GM19468 (cell line): ENCODE data around the gene AKAP13.

ENCODE experiments used
- ATAC-seq: cut with Tn5 transposase; IDR thresholded peaks from one replicate; pipeline ENCODE4 v1.9.1; 2021; ENCODE audit warnings: mild to moderate bottlenecking, moderate library complexity, moderate number of reproducible peaks; ENCODE audit not compliant: unreplicated experiment; ENCODE audit errors: extremely low read depth

Gene AKAP13

GRCh38 chr15:85684174-85684710, 303.8 kb downstream of the AKAP13 start:
- no peak for ATAC-seq

DNA sequence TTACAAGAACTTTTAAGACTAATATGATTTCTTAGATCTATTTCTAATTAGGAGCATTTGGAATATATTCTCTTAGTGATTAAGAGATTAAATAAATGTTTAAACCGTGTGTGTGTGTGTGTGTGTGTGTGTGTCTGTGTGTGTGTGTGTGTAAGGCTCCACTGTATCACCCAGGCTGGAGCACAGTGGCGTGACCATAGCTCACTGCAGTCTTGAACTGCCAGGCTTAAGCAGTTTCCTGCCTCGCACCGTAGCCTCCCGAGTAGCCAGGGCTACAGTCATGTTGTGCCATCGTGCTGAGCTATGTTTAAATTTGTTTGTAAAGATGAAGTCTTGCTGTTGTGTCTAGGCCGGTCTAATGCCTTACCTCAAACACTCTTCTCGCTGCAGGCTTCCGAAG, 305.0 kb downstream of the AKAP13 start:
- no peak for ATAC-seq

- no peak for ATAC-seq
These were observed 306.9 kb downstream of the AKAP13 start for GRCh38 chr15:85687329-85687728.

DNA sequence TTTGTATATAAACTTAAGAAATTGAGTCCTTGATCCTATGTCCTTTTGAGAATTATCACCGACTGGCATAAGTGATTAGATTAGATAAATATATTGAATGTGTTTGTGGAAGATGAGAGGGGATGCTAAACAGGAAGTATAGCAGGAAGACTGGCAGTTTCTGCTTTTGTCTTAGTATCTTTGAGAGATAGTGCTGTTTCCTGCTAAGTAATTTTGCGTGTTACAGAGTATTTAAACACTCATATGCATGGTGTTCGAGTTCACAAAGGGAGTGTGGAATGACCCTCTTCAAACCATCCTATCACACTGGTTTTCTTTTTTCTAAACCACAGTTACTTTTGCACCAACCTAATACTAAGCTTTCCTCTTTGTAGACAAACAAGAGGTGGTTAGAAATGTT, 308.3 kb downstream of the AKAP13 start:
- ATAC-seq, result no peak

- ATAC-seq, result no peak
These were observed 309.3 kb downstream of the AKAP13 start for GRCh38 chr15:85689729-85690128.

GRCh38 chr15:85690561-85691231, 310.3 kb downstream of the AKAP13 start:
- peak; percentile 15 for ATAC-seq

DNA sequence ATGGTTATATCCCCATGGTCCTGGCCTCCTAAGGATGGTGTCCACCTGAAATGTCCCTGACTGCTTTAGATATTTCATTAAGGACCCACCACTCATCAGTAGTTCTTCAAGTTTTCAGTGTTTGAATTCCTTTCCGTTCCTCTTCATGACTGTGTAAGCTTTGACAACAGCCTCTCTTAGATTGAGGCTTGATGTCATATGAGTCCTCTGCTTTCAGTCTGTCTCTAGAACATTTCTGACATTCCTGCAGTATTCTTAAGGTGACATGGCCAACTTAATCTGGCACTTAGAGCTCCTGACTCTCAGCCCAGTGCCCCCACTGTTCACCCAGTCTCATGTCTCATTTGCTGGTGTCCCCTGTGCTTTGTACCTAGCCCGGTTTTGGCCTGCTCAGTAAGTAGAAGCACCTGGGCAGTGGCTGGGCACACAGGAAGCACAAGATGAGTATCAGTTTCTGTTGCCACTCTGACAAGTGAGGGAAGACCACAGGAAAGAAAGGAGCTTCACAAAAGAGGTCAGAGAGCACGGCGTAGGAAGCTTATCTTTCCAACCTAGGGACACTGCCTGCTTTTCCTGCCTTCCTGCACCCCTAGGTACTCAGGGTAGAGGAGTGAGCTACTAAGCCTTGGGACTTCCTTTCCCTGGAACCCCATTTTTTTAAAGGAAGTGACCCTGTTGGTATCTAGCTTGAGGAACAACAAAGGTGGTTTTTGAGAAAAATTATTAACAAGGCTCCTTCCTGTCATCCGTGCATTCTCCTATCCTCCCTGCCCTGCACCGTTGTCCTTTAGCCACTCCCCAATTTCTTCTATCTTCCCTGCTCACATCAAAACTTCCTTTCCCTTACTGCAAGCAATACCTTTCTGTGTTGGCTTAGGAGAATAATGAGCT, 311.2 kb downstream of the AKAP13 start:
- peak; percentile 37 for ATAC-seq

DNA sequence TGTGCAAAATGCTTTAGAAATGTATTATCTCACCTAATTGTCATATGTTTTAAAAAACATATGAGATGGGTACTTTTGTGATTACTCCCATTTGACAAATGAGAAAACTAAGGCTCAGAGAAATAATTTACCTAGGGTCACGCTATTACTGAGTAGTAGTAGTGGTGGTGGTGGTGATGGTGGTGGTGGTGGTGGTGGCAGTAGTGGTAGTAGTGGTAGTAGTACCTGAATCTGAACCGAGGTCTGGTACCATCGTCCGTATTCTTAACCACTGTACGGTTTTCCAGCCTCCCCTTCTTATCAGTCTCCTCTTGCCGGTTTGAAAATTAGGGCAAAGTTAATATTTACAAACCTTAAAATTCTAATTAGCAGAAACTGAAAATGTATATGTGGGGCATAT, 311.9 kb downstream of the AKAP13 start:
- ATAC-seq, result no peak

- ATAC-seq, result peak; percentile 44
These were observed 312.5 kb downstream of the AKAP13 start for GRCh38 chr15:85692873-85693272.

GRCh38 chr15:85693277-85693676, 312.9 kb downstream of the AKAP13 start:
- peak; percentile 5 for ATAC-seq

- no peak for ATAC-seq
These were observed 313.7 kb downstream of the AKAP13 start for GRCh38 chr15:85694091-85694490.

DNA sequence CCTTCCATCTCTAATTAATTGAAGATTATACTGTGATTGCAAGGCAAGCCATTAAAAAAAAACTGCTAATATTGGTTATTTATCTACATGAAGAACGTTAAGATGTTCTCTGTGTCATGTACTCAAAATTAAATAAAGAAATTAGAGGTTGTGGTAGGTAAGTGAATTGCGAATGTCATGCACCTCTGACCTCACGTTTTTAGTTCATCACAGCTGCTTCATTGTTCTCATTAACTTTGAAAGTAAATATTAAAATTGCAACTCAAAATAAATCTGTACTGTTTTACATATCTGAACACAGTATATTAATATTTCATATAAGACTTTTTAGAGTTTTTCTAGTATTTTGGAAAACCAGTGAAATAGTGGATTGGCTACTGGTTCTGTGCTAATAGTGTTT, 320.4 kb downstream of the AKAP13 start:
- ATAC-seq, result no peak

GRCh38 chr15:85702321-85703101, 322.1 kb downstream of the AKAP13 start:
- ATAC-seq, result no peak

DNA sequence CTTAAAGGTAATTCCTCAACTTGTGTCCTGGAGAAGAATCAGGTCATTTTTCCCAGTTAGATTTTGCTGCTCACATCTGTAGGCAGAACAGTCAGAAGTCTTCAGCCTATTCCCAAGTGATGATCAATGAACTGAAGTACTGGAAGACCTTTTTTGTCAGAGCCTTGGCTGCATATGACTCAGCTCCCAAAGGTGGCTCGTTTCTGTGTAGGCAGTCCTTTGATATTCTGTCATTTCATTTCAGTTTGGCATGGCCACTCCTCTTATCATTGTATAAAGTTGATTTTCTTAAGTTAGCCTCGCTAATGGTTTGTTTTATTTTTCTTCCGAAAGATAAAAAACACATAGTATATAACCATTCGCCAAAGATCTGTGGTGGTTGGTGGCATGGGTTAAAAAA, 323.7 kb downstream of the AKAP13 start:
- no peak for ATAC-seq

DNA sequence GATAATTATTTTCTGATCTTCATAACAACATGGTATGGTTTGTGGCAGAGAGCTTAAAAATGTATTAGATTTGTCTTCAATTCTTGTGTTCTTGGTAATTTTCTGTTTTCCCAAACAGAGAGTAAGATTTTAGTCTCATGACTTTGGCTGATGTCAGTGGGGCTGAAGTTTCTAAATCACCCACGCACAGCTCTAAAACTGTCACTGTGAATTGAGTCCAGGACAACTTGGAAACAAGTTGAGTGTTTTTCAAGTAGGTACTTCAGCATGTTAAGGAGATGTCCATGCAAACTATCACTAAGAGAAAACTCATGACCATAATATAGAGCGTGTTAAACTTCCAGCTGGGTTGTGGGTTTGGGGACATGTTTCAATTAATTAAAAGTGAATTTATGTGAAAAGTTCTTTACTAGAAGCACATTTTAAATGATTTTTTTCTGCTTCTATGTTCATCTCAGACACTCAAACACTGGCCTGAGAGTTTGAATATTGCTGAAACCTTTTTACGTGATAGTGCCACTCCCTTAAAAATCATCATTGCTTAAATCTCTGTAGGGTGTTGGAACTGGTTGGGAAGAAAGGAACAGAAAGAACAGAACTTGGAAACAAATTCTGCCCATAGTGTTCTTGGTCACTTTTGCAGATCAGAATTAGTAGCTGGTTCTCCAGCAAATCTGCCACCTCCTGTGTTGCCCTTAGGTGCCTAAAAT, 324.5 kb downstream of the AKAP13 start:
- ATAC-seq, result no peak

- ATAC-seq, result peak; percentile 23
These were observed 326.5 kb downstream of the AKAP13 start for GRCh38 chr15:85706779-85707518.

GRCh38 chr15:85707519-85708338, 327.3 kb downstream of the AKAP13 start:
- ATAC-seq, result peak; percentile 2

DNA sequence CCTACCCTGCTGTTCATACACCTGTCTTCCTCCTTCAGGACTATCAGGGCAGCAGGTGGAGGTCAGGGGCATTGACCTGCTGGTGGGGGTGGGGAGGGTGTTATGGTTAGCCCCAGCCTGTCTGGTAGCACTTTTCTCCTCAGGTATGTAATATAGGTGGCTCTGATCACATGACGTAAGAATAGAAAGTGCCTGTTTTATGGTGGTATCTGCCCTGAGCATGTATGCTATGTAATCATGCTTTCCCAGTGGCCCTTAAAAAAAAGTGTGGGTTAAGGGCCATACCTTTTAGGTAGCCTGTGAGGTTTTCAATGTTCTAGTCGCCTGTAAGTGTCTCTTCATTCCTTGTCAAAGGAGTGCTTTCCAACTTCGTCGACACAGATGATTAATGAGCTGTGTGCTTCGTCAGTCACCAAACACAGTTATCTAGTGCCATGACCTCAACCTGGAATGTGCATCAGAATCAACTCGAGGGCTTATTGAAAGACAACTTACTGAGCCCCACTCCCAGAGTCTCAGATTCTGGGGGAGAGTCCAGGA, 328.1 kb downstream of the AKAP13 start:
- no peak for ATAC-seq
